ENCODE measurements around the gene CCL8.
"Not testable (repeated sequence)": the region's sequence is repeated elsewhere in the genome, so short reads cannot be mapped to it uniquely, and the experiment has no call there.

Gene CCL8

GRCh38 chr17:34314279-34314678 is 5.0 kb upstream of the CCL8 start:
- DNase-seq (ENCODE audit: low spot score), result peak; percentile 49

GRCh38 chr17:34318474-34318873 is 761 bp upstream of the CCL8 start:
- no peak for DNase-seq (ENCODE audit: low spot score)

- no peak for DNase-seq (ENCODE audit: low spot score)
Observed at GRCh38 chr17:34321964-34322363, 2.7 kb downstream of the CCL8 start.

- DNase-seq (ENCODE audit: low spot score), result not testable (repeated sequence)
Observed at GRCh38 chr17:34327580-34327979, 8.3 kb downstream of the CCL8 start.

GRCh38 chr17:34337701-34338100 is 18.5 kb downstream of the CCL8 start:
- DNase-seq (ENCODE audit: low spot score), result no peak

- DNase-seq (ENCODE audit: low spot score), result no peak
Observed at GRCh38 chr17:34339138-34339770, 20.0 kb downstream of the CCL8 start.

GRCh38 chr17:34341916-34342315 is 22.7 kb downstream of the CCL8 start:
- DNase-seq (ENCODE audit: low spot score), result no peak

- no peak for DNase-seq (ENCODE audit: low spot score)
Observed at GRCh38 chr17:34347063-34347462, 27.8 kb downstream of the CCL8 start.

- no peak for DNase-seq (ENCODE audit: low spot score)
Observed at GRCh38 chr17:34349751-34350150, 30.5 kb downstream of the CCL8 start.

GRCh38 chr17:34351096-34351495 is 31.9 kb downstream of the CCL8 start:
- DNase-seq (ENCODE audit: low spot score), result no peak

- DNase-seq (ENCODE audit: low spot score), result no peak
Observed at GRCh38 chr17:34352191-34352590, 33.0 kb downstream of the CCL8 start.

GRCh38 chr17:34354637-34355036 is 35.4 kb downstream of the CCL8 start:
- DNase-seq (ENCODE audit: low spot score), result no peak

- DNase-seq (ENCODE audit: low spot score), result no peak
Observed at GRCh38 chr17:34356194-34356593, 37.0 kb downstream of the CCL8 start, which contains the start of gene CCL13. Gene CCL13, plus strand, starts transcription at chr17:34356480. Its CDS starts 47 bp downstream, at chr17:34356527.

GRCh38 chr17:34357398-34357797 is 38.2 kb downstream of the CCL8 start:
- DNase-seq (ENCODE audit: low spot score), result no peak

GRCh38 chr17:34358631-34359030 is 39.4 kb downstream of the CCL8 start:
- no peak for DNase-seq (ENCODE audit: low spot score)

GRCh38 chr17:34360601-34361270 is 41.5 kb downstream of the CCL8 start:
- no peak for DNase-seq (ENCODE audit: low spot score)

GRCh38 chr17:34361478-34362061 is 42.3 kb downstream of the CCL8 start:
- peak; percentile 89 for DNase-seq (ENCODE audit: low spot score)

GRCh38 chr17:34363183-34363661 is 44.0 kb downstream of the CCL8 start, which contains the start of gene CCL1:
Gene CCL1, minus strand, starts transcription at chr17:34363233. Its CDS starts 72 bp downstream, at chr17:34363161.
- peak; percentile 4 for DNase-seq (ENCODE audit: low spot score)

- DNase-seq (ENCODE audit: low spot score), result no peak
Observed at GRCh38 chr17:34364751-34365150, 45.5 kb downstream of the CCL8 start.

- no peak for DNase-seq (ENCODE audit: low spot score)
Observed at GRCh38 chr17:34365340-34365739, 46.1 kb downstream of the CCL8 start.

- DNase-seq (ENCODE audit: low spot score), result no peak
Observed at GRCh38 chr17:34366010-34366409, 46.8 kb downstream of the CCL8 start.

- DNase-seq (ENCODE audit: low spot score), result no peak
Observed at GRCh38 chr17:34366529-34367107, 47.4 kb downstream of the CCL8 start.
